HG03558 (cell line): ENCODE results near the gene TRIM29.

ENCODE experiments used
- ATAC-seq: cut with Tn5 transposase; IDR thresholded peaks from one replicate; pipeline ENCODE4 v1.9.1; 2021; ENCODE audit warnings: moderate number of reproducible peaks; ENCODE audit not compliant: unreplicated experiment; ENCODE audit errors: extremely low read depth

The TRIM29 gene

DNA sequence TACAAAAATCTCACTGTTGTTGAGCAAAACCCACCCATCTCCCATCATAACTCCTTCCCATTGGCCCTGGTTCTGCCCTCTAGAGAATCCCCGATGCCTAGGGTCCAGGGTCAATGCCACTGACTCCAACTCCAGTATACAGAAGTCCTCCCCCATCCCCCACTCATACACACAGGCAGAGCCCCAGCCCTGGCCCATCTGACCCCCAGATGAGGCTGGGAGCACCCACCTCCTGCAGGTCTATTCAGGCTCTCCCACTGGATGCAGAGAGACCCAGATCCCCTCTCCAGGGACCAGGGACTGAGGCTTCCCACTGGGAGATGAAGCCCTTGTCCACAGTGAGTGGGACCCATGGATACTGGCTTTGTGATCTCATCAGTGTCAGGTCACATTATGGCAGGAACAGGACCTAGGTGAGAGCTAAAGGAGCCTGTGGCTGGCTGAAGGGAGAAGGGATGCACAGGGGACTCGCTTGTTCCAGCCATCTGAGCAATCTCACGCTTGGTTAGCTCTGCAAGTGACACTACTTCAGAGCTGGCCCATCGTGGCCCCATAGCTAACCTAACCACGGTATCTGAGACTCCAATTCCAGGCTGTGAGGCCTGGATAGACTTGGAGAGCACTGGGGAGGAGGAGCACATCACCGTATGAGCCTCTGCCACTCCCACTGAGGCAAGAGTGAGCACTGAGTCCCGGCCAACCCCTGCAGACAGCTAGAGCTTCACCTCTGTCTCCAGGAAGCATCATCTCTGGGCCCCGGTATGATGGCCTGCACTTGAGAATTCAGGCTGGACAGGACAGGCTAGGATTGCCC is 35.7 kb downstream of the TRIM29 start:
- ATAC-seq: no peak

DNA sequence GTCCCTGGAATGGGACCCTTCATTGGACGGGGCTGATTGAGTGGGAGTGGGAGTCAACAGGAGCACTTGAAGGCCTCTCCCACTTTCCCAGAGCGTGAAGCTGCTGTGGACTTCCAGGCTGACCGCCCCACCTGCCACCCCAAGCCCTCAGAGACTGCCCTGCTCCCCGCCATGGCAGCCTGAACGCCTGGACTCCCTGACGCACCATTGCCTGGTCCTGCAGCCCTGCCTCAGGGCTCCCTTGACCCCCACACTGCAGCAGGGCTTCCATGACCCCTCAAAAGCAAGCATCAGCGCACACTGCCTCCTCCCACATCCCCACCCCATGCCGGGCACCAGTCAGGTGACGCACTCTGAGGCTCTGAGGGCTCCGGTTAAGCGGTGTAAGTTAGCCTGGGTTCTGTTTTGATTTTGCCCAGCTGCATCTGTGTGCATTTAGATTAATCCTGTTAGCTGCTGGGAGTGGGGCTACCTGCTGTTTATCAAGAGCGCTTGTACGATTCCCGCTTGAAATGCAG is 39.4 kb downstream of the TRIM29 start:
- ATAC-seq: no peak

DNA sequence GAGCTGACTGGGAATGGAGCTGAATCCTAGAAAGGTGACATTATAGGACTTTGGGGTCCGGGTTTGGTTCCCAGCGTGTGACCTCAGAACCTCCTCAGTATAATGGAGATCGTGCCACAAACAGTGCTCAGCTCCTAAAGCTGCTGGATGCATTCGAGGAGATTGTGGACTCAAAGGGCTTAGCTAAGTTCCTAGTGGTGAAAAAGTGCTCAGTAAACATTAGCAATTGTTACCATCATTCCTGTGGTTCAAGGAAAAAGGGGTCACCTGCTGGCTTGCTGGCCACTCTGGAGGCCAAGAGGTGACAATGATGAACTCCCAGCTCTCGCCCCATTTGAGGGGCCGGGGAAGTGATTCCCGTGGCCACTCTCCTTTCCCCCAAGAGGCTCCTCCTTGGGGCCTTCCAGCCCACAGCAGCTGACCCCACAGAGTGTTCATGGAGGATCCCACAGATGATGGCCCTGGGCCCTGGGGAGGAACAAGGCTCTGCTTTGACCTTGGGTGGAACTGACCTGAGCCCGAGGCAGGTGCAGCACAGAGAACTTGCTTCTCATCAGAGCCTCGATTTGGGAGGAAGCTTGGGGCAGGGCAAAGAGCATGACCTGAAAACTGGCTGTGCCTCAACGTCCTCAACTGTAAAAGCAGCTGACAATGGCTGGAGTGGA is 40.1 kb downstream of the TRIM29 start:
- ATAC-seq: no peak

DNA sequence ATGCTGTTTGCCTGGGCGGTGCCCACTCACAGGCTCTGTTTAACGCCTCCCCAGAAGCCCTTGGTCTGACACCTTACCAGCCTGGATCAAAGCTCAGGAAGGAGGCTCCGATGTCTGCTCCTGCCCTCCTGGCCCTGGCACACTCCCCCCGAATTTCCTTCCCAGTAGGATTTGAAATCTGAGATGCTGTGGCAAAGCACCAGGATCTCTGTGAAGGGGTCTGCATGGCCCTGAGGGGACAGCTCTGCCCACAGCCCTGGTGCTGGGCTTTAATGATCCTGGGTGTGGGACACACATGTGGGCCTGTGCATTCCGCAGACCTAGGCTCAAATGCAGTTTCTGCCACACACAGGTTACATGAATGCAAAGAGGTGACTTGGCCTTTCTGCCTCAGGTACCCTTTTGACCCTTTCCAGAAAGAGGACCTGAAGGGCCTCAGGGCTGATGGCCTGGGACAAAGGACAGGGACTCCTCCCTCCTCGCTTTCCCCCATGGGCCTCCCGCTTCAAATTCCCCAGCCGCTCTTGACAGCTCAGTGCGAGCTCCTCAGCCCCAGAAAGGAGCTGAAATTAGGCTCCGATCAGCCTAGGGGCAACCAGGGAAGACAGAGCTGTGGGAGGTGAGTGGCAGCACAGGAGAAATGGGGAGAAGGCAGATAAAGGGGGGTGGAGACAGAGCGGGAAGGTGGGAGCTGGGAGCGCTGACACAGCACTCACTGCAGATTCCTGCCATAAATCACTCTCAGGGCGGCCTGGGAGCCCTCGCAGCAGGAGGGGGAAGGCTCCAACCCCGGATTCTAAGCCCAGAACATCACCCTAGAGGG is 41.3 kb downstream of the TRIM29 start:
- ATAC-seq: no peak

DNA sequence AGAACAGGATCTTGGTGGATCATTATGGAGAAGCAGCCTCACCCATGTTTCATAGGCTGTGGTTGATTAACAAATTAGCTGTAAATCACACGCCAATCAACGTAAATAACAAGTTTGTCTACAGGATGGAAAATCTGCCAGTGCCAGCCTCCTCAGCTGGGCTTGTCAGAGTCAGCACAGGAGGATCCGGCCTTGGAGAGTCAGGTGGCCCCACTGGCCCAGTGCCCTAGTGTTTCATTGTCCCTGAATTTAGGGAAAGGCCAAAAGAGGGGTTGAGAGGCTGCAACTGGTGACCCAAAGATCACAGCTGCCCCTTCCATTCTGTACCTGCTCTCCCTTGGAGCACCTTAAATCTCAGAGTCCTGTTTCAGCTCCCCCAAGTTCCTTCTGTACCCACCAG is 42.4 kb downstream of the TRIM29 start:
- ATAC-seq: no peak

DNA sequence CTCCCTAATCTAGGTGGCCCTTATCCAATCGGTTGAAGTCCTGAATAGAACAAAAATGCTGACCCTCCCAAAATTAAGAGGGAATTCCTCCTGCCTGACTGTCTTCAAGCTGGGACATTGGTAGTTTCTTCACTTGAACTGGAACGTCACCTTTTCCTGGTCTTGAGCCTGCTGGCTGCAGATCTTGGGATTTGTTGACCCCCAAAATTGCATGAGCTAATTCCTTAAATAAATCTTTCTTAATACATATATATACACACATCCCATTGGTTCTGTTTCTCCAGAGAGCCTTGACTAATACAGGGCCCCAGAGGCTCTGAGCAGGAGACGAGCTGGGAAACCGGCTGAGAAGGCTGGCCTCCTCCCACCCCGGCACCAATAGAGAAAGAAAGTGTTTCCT is 46.2 kb downstream of the TRIM29 start:
- no peak for ATAC-seq

DNA sequence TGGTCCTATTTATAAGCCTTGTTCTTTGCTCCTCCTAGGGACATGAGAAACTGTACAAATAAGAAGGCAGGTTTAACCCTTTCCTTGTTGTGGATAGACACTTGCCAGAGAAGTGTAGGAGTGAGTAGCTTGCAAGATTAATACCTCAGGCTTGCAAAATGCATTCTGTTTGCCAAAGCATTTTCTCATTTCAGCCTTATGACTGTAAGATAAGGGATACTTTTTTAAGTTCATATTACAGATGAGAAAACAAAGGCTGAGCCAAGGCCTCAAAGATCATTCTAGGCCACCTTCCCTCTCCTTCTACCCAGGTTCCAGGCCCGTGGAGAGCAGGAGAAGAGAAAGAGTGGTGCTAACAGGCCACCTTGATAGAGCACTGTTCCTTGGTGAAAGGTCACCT is 46.8 kb downstream of the TRIM29 start:
- no peak for ATAC-seq

DNA sequence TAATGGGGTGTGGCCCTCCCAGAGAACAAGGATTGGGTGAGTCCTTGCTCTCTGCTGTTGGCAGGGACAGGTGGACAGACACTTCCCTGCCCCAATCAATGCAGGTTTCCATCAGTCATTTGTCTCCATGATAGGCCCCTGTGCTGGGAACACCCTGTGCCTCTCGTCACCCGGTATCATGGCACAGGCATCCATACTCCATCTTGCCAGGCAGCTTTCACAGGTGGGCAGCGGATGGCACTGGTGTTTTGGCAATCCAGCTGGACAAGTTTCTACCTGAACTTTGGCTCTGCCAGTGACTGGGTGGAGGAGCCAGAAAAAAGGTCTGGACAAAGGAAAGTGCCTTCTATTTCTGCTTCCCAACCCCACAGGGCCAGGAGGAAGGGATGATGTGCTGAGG is 47.5 kb downstream of the TRIM29 start:
- no peak for ATAC-seq

DNA sequence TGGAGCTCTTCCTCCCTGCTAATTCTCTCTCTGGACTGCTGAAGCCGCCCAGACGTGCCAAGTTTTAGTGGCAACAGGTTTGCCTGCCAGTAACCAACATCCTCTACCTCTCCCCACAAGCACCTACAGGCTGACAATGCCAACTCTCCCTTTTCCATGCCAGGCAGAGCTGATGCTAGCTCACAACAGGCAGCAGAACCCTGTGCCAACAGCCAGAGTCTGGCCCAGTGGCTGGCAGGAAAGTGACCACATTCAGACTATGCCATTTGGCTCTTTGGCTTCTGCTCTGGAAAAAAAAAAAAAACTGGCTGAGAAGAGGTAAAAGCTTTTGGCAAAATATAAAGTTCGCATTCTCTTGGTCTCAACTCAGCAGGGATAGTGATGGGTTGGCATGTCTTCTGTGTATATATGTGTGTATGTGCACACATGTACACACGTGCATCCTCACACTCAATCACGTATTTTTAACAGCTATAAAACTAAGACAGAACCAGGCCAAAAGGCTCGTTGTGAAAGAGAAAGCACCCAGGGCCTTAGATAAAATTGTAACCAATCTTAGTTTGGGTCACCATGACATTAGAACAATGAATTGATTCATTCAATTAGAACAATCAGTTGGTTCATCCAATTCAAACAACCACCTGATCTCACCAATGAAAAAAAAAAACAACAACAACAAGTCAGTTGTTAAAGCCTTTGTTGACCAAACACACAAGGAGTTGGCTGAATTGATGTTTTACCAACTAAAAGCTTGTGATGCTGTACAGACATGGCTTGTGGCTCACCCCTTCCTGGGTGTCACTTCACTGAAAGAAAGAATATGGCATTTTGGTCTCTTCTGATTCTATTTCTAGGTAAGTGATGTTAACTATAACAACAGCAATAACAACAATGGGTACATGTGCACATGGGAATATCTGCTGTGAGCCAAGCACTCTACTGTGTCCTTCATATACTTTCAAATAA is 48.6 kb downstream of the TRIM29 start:
- no peak for ATAC-seq

DNA sequence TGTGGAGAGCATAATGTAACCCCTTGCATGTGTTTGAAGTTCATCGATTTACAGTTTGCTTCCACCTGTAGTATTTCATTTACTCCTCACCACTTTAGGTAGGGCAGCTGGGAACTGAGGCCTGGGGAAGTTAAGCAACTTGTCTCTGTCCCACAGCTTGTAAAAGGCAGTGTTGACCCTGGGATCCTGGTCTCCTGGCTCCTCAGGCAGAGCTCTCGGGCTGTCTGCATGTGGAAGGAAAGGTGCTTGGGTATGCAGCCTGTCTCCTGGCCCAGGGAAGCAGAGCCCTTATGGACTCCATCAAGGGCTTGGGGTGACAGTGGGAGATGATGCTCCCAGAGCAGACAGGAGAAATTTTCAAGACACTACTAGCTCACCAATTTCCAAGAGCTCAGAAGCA is 49.9 kb downstream of the TRIM29 start:
- no peak for ATAC-seq

DNA sequence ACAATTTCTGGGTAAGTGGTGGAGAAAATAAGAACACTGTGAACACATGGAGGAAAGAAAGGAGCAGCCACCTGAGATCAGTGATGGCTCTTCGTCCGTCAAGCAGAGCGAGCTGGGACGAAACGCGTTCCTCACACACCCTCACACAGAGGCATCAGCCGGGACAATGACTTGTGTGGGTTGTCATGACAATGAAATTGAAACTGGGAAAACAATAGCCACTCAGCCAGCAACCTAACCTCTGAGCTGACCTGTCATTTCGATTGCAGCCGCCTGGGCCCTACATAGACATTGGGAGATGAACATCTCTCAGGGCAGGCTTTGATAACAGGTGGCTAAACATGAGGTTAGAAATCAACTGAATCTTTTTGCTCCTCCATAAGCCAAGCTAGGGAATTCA is 51.3 kb downstream of the TRIM29 start:
- ATAC-seq: no peak

DNA sequence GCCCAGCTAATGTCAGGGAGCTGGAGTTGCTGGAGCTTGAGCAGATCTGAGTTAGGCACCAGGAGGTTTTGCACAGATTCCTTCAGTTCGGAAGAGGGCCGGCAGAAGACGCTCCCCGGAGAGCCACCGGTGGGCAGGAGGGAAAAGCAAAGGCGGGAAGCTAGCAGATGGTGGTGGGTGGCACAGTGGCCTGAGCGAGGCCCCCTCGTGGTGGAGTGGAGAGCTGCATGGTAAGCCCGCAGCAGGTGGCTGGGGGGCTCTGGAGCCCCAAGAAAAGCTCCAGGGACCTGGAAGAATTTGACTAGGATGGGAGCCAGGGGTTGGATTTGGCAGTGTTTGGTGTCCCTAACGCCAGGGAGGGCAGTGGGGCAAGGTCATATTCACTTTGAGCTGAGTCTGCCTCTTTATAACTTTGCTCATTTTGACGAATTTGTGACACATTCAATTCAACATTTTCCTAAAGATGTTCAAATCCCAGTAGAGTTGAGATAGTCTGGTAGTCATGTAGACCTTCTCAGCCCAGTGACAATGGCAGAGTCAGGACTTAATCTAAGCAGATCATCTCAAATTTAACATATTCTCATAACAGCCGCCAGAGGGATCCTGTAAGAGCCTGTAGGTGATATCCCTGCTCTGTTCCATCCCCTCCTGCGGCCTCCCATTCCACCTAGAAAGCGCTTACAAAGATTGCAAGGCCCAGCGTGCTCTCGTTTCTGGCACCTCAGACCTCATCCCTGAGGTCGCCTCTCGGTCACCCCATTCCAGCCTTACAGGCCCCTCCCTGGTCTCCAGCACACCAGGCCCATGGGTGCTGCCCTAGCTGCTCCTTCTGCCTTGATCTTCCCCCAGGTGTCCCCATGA is 57.9 kb downstream of the TRIM29 start:
- ATAC-seq: no peak

DNA sequence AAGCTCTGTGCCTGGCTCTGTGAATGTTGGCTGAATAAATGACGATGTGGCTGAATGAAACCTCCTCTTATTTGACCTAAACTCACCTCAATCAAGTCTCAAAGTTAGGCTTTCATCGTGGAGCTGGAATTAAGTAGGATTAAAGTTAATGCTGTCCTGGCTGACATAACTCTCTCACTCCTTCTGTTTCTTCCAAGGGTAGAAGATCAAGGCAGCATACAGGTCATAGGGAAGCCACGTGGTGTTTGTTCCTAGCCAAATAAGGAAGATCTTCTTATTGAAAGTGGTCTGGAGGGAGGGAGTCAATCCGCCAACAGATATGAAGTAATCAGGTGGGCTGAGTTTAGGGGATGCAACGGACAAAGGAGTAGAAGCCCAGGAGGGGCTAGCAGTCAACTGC is 59.5 kb downstream of the TRIM29 start:
- ATAC-seq: no peak

DNA sequence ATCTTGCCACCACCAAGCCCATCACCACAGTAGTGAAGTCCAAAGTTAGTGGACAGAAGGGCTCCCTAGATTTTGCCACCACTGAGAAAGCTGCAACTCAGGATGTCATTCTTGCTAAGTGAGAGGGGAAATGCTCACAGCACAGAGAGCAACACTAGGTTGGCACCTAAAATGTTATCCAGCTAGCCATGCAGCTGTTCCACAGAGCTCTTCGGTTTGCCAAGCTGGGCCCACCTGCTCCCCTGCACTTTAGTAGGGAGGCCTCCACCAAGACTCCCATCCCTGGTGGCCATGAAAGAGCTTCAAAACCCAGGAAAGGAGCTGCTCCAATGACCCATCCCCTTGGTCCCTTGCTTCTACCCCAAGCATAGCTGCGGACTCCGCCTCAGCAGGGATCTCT is 63.8 kb downstream of the TRIM29 start:
- ATAC-seq: no peak

DNA sequence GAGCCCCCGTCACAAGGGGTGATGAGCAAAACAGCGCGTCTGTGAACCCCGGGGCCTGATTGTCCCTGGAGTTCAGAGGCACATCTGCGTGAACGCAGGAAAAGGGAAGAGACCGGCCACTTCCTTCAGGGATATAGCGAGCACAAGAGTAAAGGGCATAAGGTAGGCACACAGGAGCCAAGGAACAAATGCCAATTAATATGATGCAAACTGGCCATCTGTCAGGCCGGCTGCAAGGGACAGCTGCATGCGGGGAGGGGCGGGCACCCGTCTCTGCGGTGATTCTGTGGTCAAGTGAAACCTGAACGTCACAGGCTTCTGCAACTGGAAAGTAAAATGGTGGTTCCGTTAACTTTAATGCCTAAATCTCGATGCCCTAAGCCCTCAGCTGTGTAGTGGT is 64.7 kb downstream of the TRIM29 start:
- no peak for ATAC-seq

DNA sequence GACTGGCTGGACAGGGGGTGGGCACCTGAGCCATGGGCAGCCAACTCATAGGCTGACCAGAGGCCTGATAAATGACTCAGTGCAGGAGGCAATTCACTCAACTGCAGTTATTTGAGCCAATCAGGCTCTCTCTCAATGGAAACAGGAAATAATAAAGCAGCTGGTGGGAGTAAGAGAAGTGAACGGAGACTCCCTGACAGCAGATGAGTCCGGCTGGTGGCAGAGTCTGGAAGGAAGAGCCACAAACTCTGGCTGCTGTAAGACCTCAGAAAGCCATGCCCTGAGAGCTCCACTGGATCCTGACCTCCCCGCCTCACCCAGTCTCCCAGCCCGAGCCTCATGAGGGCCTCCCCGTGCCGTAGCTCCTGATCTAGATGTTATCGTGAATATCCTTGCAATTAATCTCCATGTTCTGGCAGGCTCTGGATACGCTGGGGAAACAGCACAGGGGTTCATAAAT is 69.8 kb downstream of the TRIM29 start:
- no peak for ATAC-seq

DNA sequence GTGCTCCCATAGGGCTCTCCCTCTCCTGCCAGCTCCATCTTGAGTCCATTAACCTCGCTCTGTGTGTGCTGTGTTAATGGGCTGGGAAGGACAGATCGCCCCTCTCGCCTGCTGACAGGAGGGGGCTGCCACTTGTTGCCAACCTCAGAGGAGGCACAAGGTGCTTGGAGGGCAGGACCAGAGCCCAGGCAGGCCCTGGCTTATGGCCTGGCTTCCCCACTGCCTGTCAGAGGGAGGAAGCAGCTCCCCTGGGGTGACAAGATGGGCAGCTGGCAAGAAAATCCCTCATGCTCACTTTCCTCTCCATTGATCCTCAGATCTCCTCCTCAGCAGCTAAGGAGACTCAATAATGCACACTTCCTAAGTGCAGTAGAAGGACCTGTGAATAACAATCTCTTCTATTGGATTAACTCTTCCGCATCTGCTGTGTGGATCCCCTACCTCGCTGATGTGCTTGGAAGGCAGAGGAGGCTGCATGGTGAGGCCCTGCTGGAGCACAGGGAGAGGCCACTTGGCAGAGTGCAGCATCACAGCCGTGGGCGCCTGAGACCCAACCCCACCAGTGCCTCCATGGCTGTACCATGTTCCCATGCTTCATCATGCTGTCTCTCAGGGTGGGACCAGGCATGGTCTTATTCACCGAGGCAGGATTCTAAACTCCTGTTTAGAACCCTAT is 70.3 kb downstream of the TRIM29 start:
- ATAC-seq: no peak

DNA sequence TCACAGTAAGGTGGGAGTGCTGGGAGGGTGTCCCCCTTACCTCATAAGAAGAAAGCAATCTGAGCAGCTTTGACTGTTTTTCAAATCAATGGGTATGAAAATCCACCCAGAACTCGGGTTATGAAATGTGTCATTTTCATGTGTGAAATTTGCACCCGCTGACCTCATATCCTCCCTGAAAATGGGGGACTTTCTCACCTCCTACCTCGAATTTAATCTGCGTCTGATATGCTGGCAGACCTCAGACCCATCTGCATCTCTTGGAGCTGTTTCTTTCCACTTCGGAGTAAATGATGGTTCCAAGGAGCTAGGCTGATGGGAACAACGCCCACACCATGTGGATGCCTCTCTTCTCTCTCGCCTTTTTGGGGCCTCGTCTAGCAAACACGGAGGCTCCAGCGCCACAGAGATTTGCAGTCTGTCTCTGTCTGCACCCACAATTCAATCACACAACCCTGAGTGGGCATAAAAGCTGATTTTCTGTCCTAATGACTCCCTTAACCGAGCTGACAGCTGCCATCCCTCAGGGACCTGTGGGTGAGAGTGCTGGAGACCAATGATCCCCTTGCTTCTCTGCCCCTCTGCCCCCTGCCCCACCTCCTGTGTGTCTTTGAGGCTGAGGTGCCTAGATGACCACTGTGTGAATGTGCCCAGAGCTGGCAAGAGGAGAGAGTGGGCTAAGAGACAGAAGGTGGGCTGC is 71.0 kb downstream of the TRIM29 start:
- ATAC-seq: no peak
